Cardiac fibroblast (primary cell): ENCODE measurements around the gene CTIF.
A peak's percentile ranks its signal among the peaks of the same experiment; 100 is the strongest.

Experiments
- DNase-seq, 2 donors: peaks; one replicate each; pipeline versions ENCODE4 v3.0.0 to v3.0.0-alpha.2; 2010; ENCODE audit warnings: low read depth in 2 of 2
- H3K4me3 ChIP-seq, 2 donors: replicated peaks in 1 of 2; 1 replicate in 1 of 2; 2 replicates in 1 of 2; pipeline ENCODE4 v1.5.1; 2011; ENCODE audit warnings: low read depth in 2 of 2, low read length in 2 of 2, mild to moderate bottlenecking in 2 of 2, moderate library complexity in 1 of 2
- TF ChIP-seq, protein P1 (sequence below): IDR thresholded peaks from one replicate; pipeline ENCODE4 v1.5.1; 2011; ENCODE audit warnings: low read depth, mild to moderate bottlenecking, low read length, inconsistent platforms

Gene CTIF

DNA sequence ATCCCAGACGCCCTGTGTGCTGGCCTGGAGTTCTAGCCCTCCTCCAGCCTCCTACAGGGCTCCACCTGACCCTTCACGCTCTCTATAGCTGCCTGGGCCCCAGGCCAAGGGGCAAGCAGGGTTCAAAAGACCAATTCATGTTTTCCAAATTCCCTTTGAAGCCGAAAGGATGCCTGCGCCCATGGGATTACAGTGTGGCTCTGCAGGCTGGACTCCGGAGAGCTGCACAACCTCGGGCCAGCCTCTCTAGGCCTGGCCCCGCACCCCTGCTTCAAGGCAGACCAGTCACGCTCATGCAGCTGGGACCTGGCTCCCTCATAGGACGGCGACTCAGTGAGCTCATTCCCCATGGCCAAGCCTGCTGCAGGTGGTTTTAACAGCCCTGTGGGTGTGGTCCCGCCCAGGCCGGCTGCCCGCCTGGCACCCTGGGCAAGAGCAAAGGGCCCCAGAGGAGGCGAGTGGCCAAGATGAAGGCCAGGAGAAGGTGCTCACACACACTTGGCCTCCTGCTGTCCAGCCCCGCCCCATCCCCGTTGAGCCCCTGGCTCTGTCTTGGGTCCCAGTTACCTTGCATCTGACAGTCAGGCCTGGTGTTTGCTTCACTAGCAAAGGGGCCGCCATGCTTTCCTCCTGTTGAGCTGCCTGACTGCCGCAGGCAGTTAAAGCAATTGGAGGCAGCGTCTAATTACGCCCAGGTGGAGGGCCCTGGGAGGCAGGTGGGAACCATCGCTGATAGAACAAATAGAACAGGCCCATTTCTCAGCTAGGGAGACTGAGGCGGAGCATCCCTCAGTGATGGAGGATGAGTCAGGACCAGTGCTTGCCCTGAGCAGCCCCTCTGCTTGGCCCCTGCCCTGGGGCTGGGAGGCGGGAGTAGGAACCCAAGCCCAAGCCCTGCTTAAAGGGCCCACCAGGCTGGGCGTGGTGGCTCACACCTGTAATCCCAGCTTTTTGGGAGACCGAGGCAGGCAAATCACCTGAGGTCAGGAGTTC lies 355.1 kb downstream of the CTIF start:
- TF ChIP-seq, protein P1, sequence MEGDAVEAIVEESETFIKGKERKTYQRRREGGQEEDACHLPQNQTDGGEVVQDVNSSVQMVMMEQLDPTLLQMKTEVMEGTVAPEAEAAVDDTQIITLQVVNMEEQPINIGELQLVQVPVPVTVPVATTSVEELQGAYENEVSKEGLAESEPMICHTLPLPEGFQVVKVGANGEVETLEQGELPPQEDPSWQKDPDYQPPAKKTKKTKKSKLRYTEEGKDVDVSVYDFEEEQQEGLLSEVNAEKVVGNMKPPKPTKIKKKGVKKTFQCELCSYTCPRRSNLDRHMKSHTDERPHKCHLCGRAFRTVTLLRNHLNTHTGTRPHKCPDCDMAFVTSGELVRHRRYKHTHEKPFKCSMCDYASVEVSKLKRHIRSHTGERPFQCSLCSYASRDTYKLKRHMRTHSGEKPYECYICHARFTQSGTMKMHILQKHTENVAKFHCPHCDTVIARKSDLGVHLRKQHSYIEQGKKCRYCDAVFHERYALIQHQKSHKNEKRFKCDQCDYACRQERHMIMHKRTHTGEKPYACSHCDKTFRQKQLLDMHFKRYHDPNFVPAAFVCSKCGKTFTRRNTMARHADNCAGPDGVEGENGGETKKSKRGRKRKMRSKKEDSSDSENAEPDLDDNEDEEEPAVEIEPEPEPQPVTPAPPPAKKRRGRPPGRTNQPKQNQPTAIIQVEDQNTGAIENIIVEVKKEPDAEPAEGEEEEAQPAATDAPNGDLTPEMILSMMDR: no peak
- no peak for DNase-seq
- H3K4me3 ChIP-seq: no peak overlapping the region

DNA sequence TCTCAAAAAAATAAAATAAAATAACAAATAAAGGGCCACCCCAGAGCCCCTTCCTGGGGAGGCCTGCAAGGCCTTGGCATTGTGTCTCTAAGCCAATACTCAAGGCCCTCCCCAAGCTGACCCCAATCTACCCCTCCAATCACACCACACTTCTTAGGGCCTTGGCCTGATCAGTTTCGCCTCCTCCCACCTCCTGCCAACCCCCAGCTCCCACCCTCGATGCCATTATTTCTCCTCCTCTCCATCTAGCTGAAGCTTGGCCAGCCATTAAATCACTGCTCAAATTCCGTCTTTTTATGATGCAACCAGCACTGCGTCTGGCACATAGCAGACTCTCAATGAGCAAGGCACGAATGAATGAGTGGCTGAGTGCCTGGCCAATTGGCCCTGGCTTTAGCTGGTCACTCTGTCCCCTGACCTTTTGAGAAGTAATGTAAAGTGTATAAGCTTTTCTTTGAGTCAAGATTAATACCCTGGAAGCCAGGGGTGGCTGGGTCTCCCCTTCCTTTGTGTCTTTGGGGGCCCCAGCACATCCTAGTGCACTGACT lies 356.0 kb downstream of the CTIF start:
- no peak for DNase-seq
- H3K4me3 ChIP-seq: no peak overlapping the region
- TF ChIP-seq, protein P1: no peak

DNA sequence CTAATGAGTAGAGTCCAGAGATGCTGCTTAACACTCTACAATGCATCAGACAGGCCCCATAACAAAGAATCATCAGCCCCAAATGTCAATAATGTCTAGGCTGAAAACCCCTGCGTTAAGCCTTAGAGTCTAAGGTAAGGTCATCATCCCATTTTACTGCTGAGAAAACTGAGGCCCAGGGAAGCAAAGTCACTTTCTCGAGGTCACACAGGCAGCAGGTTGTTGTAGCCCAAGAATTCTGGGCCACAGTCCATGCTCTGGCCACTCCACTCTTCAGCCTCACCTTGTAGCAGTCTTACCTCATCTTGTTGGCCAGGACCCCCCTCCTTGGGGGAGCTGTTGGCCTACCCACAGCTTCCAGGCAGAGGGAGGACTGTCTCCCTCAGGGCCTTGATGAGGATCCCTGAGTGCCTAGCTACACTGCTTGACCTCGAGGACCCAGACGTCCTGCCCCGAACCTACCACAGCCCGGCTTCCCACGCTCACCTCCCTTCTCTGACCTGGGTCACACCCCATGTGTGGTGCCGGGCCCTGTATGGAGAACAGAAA lies 357.6 kb downstream of the CTIF start:
- no peak for DNase-seq
- TF ChIP-seq, protein P1: no peak
- no peak overlapping the region for H3K4me3 ChIP-seq

DNA sequence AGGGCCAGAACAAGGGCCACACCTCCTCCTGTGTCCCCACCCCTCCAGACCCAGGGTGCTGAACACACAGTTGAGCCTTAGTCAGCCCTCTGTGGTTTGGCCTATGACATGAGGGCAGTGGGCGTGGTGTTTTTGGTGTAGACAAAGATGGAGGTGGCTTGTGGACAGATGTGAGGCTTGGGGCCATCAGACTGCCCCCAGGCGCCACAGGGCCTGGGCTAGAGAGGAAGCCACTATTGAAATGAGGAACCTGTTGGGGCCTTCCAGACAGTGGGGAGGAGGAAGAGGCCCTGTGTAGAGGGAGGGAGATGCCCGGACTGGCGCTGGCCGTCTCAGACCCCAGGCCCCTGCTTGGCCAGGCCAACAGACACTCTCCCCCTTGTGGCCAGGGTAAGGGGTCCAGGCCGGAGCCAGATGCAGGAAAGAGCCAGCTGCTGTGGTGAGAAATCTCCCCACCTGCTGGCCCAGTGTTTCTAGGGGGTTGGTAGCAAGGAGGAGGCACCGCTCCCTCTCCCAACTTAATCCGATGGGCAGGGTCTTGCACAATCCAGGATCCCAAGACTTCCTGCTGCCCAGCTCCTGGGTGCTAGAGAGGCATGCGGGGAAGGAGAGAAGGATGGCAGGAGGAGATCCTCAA lies 358.2 kb downstream of the CTIF start:
- TF ChIP-seq, protein P1: no peak
- no peak overlapping the region for H3K4me3 ChIP-seq
- DNase-seq: peak in 1 of 2 donors; percentile 48

DNA sequence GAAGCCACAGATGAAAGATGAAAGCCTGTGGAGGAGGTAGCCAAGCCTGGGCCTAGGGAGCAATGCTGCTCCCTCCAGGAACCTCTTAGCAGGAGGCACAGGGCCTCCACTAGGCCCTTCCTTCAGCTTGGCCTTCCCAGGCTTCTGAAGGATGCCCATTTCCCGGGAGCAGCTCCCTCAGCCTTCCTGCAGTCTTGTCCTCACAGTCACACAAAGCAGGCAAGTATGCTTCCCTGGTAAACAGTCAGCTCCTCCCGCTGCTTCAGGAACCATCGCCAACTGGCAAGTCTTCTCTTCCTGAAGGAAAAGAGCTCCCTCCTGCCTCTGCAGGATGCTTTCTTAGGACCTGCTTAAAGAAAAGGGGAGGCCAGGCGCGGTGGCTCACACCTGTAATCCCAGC lies 358.7 kb downstream of the CTIF start:
- no peak overlapping the region for H3K4me3 ChIP-seq
- peak in 1 of 2 donors; percentile 67 for DNase-seq
- TF ChIP-seq, protein P1: no peak

DNA sequence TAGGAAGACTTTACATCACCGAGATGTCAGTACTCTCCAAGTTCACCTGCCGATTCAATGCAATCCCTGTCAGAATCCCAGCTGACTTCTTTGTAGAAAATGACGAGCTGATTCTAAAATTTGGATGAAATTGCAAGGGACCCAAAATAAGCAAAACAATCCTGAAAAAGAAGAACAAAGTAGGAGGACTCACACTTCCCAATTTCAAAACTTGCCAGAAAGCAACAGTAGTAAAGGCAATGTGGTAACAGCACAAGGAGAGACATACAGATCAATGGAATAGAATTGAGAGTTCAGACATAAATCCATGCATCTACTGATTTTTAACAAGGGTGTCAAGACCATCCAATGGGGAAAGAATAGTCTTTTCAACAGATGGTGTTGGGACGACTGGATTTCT lies 359.7 kb downstream of the CTIF start:
- TF ChIP-seq, protein P1: no peak
- no peak for DNase-seq
- no peak overlapping the region for H3K4me3 ChIP-seq
